Measurements from ENCODE around the gene DLGAP4. TPM values are rescaled to one million over a fixed set of nuclear protein-coding genes. Genes with fewer than 3 reads are reported as not detected.
A peak's percentile ranks its signal among the peaks of the same experiment; 100 is the strongest.

Gene DLGAP4
- total RNA-seq, 1 donor from 2014 or later: 172 TPM

DNA sequence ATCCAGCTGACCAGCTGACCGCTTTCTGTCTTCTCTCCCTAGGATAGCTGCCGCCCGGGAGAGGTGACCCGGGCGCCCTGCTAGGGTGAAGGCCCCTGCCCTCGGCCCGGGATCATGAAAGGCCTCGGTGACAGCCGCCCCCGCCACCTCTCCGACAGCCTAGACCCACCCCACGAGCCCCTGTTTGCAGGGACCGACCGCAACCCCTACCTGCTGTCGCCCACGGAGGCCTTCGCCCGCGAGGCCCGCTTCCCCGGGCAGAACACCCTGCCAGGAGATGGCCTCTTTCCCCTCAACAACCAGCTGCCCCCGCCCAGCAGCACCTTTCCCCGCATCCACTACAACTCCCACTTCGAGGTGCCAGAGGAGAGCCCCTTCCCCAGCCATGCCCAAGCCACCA is 125.5 kb downstream of the DLGAP4 start:
- no peak overlapping the region for H3K27ac Mint-ChIP-seq (ENCODE audit: unreplicated experiment)

DNA sequence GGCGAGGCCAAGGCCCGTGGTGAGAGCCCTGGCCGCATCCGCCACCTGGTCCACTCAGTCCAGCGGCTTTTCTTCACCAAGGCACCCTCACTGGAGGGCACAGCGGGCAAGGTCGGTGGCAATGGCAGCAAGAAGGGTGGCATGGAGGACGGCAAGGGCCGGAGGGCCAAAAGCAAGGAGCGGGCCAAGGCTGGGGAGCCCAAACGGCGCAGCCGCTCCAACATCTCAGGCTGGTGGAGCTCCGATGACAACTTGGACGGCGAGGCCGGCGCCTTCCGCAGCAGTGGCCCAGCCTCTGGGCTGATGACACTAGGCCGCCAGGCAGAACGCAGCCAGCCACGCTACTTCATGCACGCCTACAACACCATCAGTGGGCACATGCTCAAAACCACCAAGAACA is 126.0 kb downstream of the DLGAP4 start:
- Mint-ChIP-seq H3K4me1 (ENCODE audit: unreplicated experiment) (peaks cover 8% of the 10 kb centered on the region), H3K27ac (ENCODE audit: unreplicated experiment) (no peak overlapping the region), H3K9me3 (ENCODE audit: unreplicated experiment) (no peaks in the 10 kb centered on the region), H3K36me3 (ENCODE audit: low read depth, unreplicated experiment) (peaks cover 4% of the 10 kb centered on the region), H3K27me3 (ENCODE audit: unreplicated experiment) (peaks cover 2% of the 10 kb centered on the region), H3K4me3 (ENCODE audit: unreplicated experiment) (no peak overlapping the region)
- TF ChIP-seq, protein P1, sequence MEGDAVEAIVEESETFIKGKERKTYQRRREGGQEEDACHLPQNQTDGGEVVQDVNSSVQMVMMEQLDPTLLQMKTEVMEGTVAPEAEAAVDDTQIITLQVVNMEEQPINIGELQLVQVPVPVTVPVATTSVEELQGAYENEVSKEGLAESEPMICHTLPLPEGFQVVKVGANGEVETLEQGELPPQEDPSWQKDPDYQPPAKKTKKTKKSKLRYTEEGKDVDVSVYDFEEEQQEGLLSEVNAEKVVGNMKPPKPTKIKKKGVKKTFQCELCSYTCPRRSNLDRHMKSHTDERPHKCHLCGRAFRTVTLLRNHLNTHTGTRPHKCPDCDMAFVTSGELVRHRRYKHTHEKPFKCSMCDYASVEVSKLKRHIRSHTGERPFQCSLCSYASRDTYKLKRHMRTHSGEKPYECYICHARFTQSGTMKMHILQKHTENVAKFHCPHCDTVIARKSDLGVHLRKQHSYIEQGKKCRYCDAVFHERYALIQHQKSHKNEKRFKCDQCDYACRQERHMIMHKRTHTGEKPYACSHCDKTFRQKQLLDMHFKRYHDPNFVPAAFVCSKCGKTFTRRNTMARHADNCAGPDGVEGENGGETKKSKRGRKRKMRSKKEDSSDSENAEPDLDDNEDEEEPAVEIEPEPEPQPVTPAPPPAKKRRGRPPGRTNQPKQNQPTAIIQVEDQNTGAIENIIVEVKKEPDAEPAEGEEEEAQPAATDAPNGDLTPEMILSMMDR (IDR thresholded peaks at IDR 0.05; ENCODE audit: unreplicated experiment): no peak
- DNase-seq (ENCODE audit: low spot score): no peak

More for the DNA sequence above, 125.5 kb downstream of the DLGAP4 start:
- peaks cover 2% of the 10 kb centered on the region for H3K27me3 Mint-ChIP-seq (ENCODE audit: unreplicated experiment)
- TF ChIP-seq, protein P1 (IDR thresholded peaks at IDR 0.05; ENCODE audit: unreplicated experiment): no peak
- peaks cover 8% of the 10 kb centered on the region for H3K4me1 Mint-ChIP-seq (ENCODE audit: unreplicated experiment)
- H3K36me3 Mint-ChIP-seq (ENCODE audit: low read depth, unreplicated experiment): peaks cover 4% of the 10 kb centered on the region
- no peak for DNase-seq (ENCODE audit: low spot score)
- no peak overlapping the region for H3K4me3 Mint-ChIP-seq (ENCODE audit: unreplicated experiment)
- no peaks in the 10 kb centered on the region for H3K9me3 Mint-ChIP-seq (ENCODE audit: unreplicated experiment)

DNA sequence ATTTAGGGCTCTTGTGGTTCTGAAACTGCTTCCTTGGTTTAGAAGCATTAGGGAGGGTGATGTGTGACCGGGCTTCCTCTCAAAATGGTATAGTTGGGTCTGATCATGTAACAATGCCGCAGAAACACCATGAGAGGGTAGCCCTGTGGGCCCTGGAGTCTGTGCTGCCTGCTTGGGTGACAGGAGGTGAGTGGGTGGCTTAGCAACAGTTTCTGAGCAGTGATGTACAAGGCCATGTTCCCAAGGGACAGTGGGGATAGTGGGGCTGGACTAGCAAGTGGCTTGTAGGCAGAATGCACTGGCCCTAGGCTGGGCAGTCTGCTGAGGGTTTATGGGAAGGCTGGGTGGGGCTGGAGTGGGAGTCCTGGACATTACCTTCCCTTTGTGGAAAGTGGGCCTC is 128.2 kb downstream of the DLGAP4 start:
- H3K4me1 Mint-ChIP-seq (ENCODE audit: unreplicated experiment): peaks cover 8% of the 10 kb centered on the region
- no peaks in the 10 kb centered on the region for H3K9me3 Mint-ChIP-seq (ENCODE audit: unreplicated experiment)
- H3K27ac Mint-ChIP-seq (ENCODE audit: unreplicated experiment): peak overlapping the region; percentile 57
- peaks cover 4% of the 10 kb centered on the region for H3K27me3 Mint-ChIP-seq (ENCODE audit: unreplicated experiment)
- TF ChIP-seq, protein P1 (IDR thresholded peaks at IDR 0.05; ENCODE audit: unreplicated experiment): no peak
- H3K36me3 Mint-ChIP-seq (ENCODE audit: low read depth, unreplicated experiment): peaks cover 4% of the 10 kb centered on the region
- DNase-seq (ENCODE audit: low spot score): no peak
- H3K4me3 Mint-ChIP-seq (ENCODE audit: unreplicated experiment): no peak overlapping the region

DNA sequence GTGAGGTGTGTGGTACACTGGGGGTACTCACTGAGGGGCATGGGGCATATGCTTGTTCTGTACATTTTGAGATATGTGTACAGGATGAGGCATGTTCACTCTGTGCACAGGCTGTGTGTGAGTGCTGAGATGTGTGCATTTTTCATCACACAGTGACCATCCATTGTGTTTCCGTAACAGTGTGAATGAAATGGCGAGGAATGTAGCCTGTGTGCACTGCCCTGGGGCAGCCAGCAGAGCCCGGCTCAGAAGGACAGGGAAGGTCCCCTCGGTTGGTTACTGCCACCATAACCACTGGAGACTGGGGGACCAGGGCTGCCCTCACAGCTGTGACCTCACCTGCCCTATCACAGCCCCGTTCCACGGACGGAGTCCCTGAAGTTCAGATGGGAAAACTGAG is 129.0 kb downstream of the DLGAP4 start:
- Mint-ChIP-seq H3K9me3 (ENCODE audit: unreplicated experiment) (no peaks in the 10 kb centered on the region), H3K4me3 (ENCODE audit: unreplicated experiment) (no peak overlapping the region), H3K27ac (ENCODE audit: unreplicated experiment) (no peak overlapping the region), H3K4me1 (ENCODE audit: unreplicated experiment) (peaks cover 8% of the 10 kb centered on the region), H3K27me3 (ENCODE audit: unreplicated experiment) (peaks cover 2% of the 10 kb centered on the region), H3K36me3 (ENCODE audit: low read depth, unreplicated experiment) (peaks cover 4% of the 10 kb centered on the region)
- no peak for DNase-seq (ENCODE audit: low spot score)
- TF ChIP-seq, protein P1 (IDR thresholded peaks at IDR 0.05; ENCODE audit: unreplicated experiment): no peak

DNA sequence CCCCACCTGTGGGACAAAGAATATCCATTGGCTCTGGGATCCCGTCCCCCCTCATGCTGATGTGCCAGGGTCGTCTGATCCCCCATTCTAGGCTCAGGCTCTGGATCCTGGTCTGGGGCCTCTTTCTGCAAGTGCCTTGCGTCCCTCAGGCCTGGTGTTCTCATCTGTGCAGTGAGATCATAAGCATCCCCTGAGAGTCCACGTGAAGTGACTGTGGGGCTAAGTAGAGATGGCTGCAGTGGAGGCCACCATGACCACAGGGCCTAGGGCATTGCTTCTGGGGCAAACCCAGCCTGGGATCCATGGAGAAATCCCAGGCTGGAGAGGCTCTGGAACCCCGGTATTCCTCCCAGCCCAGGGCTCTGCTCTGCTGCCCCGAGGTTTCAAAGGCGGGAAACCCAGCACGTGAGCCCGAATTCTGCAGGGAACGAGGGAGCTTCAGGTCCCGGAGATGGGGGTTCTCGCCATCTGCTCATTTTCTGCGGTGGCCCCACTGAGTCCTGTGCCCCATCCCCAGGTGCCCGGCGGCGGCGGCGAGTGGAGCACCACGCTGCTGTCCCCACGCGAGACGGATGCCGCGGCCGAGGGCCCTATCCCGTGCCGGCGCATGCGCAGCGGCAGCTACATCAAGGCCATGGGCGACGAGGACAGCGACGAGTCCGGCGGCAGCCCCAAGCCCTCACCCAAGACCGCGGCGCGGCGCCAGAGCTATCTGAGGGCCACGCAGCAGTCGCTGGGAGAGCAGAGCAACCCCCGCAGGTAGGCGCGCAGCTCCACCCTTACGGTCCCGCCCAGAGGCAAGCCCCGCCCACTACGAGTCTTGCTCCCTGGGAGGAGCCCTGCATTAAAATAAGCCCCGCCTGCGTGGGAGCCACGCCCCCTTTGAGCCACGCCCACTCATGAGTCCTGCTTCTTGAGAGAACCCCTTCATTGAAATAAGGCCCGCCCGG is 129.7 kb downstream of the DLGAP4 start:
- TF ChIP-seq, protein P1 (IDR thresholded peaks at IDR 0.05; ENCODE audit: unreplicated experiment): no peak
- Mint-ChIP-seq H3K9me3 (ENCODE audit: unreplicated experiment) (no peaks in the 10 kb centered on the region), H3K4me3 (ENCODE audit: unreplicated experiment) (no peak overlapping the region), H3K27me3 (ENCODE audit: unreplicated experiment) (peaks cover 2% of the 10 kb centered on the region), H3K27ac (ENCODE audit: unreplicated experiment) (no peak overlapping the region), H3K36me3 (ENCODE audit: low read depth, unreplicated experiment) (peaks cover 4% of the 10 kb centered on the region), H3K4me1 (ENCODE audit: unreplicated experiment) (peaks cover 8% of the 10 kb centered on the region)
- DNase-seq (ENCODE audit: low spot score): peak; percentile 39

Measured in endothelial cell (in vitro differentiated cells).